Tibial artery (tissue), 4 donors: ENCODE data around the gene CUX1.
A peak's percentile ranks its signal among the peaks of the same experiment; 100 is the strongest.

Source experiments
- DNase-seq, 2 donors: peaks; one replicate each; pipeline ENCODE4 v3.0.0-alpha.2; 2019
- H3K27ac ChIP-seq, 2 donors: fragments of 200-600 bp; sonication (generic) in 1 of 2; 1 replicate in 1 of 2; 2 replicates in 1 of 2; pipeline ENCODE4 v1.5.1; 2018 to 2019; ENCODE audit warnings: mild to moderate bottlenecking in 1 of 2
- H3K27me3 ChIP-seq, 2 donors: fragments of 200-600 bp; sonication (generic) in 1 of 2; one replicate each; pipeline versions ENCODE4 v1.5.1 to v1.6.0; 2016 to 2019
- H3K36me3 ChIP-seq, 3 donors: fragments of 200-600 bp; sonication (generic) in 2 of 3; one replicate each; pipeline ENCODE4 v1.5.1; 2016 to 2019; ENCODE audit warnings: mild to moderate bottlenecking in 2 of 3
- H3K4me1 ChIP-seq, 4 donors: fragments of 200-600 bp; sonication (generic) in 2 of 4; 1 replicate in 3 of 4; 2 replicates in 1 of 4; pipeline ENCODE4 v1.5.1; 2016 to 2019
- H3K4me3 ChIP-seq, 2 donors: fragments of 200-600 bp; sonication (generic) in 1 of 2; 1 replicate in 1 of 2; 2 replicates in 1 of 2; pipeline ENCODE4 v1.5.1; 2018 to 2019; ENCODE audit warnings: mild to moderate bottlenecking in 2 of 2
- H3K9me3 ChIP-seq, 3 donors: fragments of 200-600 bp; sonication (generic) in 1 of 3; one replicate each; pipeline ENCODE4 v1.5.1; 2016 to 2019
- intact Hi-C: fragments of 100-400 bp; cut with DNase I; formaldehyde crosslinking; loops from one replicate; pipeline ENCODE4 v1.15.0; 2023; ENCODE audit warnings: low total_unique reads
- TF ChIP-seq, protein P1 (sequence below), 2 experiments: fragments of 200-600 bp in 1 of 2; fragments of 450-650 bp in 1 of 2; IDR thresholded peaks; one replicate each; pipeline ENCODE4 v1.5.1; 2017 to 2019; ENCODE audit warnings: antibody characterized with exemption in 2 of 2, mild to moderate bottlenecking in 1 of 2, moderate library complexity in 1 of 2

CUX1 gene

DNA sequence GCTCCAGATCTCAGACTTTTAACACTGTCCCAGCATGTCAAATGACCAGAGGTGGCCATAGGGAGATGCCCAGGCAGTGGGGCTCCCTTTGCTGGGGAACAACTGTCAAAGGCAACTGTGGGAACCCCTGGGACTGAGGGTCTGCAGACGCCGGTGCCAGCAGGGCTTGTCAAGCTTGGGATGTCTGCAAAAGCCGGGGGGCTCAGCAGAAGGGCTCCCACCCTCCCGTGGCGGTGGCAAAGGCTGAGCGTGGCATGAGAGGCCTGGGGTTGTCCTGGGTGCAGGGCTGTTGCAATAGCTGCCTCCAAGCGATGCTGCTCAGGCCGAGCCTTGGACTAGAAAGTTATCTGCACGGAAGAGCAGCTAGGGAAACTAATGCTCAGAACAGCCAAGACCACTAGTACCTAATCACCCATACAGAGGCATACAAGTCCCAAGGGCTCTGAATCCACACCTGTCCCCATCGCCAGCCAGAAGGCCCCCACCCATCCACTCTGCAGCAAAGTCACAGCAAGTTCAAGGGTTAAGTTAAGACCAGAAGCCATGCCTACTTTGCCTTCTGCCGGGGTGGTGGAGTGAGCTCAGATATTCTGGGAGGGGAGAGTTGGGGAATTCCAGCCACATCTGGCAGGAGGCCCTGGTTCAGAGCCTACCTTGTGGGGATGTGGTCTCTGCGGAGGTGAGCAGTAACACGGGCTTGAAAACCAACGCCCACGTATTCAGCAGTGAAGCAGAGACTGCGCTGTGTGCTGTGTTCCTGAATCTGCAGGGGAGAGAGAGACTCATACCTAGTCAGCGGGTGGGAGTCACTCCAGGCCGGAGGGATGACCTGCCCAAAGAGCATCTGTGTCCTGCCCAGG lies 473.9 kb downstream of the CUX1 start:
- H3K9me3 ChIP-seq = no peaks in the 10 kb centered on the region
- no peak overlapping the region for H3K27ac ChIP-seq
- no peak overlapping the region for H3K4me3 ChIP-seq
- H3K4me1 ChIP-seq = peaks cover 0 to 19% (median 10%) of the 10 kb centered on the region in 4 donors
- no peaks in the 10 kb centered on the region for H3K36me3 ChIP-seq
- TF ChIP-seq, protein P1, sequence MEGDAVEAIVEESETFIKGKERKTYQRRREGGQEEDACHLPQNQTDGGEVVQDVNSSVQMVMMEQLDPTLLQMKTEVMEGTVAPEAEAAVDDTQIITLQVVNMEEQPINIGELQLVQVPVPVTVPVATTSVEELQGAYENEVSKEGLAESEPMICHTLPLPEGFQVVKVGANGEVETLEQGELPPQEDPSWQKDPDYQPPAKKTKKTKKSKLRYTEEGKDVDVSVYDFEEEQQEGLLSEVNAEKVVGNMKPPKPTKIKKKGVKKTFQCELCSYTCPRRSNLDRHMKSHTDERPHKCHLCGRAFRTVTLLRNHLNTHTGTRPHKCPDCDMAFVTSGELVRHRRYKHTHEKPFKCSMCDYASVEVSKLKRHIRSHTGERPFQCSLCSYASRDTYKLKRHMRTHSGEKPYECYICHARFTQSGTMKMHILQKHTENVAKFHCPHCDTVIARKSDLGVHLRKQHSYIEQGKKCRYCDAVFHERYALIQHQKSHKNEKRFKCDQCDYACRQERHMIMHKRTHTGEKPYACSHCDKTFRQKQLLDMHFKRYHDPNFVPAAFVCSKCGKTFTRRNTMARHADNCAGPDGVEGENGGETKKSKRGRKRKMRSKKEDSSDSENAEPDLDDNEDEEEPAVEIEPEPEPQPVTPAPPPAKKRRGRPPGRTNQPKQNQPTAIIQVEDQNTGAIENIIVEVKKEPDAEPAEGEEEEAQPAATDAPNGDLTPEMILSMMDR (IDR thresholded peaks at IDR 0.05) = no peak
- peak in 1 of 2 donors; percentile 42 for DNase-seq
- peaks cover 0 to 23% of the 10 kb centered on the region in 2 donors for H3K27me3 ChIP-seq
- intact Hi-C loops = no loop called here

GRCh38 chr7:102291916-102292267 lies 474.5 kb downstream of the CUX1 start:
- TF ChIP-seq, protein P1 (IDR thresholded peaks at IDR 0.05) = no peak
- Histone ChIP-seq H3K4me3 (no peak overlapping the region), H3K27me3 (peaks cover 0 to 23% of the 10 kb centered on the region in 2 donors), H3K36me3 (no peaks in the 10 kb centered on the region), H3K27ac (no peak overlapping the region), H3K9me3 (no peaks in the 10 kb centered on the region), H3K4me1 (peaks cover 0 to 18% (median 10%) of the 10 kb centered on the region in 4 donors)
- DNase-seq = no peak
- intact Hi-C loops = no loop called here

GRCh38 chr7:102292813-102293798 lies 475.7 kb downstream of the CUX1 start:
- no peaks in the 10 kb centered on the region for H3K36me3 ChIP-seq
- no peak for DNase-seq
- peaks cover 0 to 26% of the 10 kb centered on the region in 2 donors for H3K27me3 ChIP-seq
- intact Hi-C loops = no loop called here
- no peak overlapping the region for H3K4me3 ChIP-seq
- H3K4me1 ChIP-seq = peaks cover 0 to 6% (median 4%) of the 10 kb centered on the region in 4 donors
- no peaks in the 10 kb centered on the region for H3K9me3 ChIP-seq
- TF ChIP-seq, protein P1 (IDR thresholded peaks at IDR 0.05) = no peak
- no peak overlapping the region for H3K27ac ChIP-seq

GRCh38 chr7:102294589-102294988 lies 477.2 kb downstream of the CUX1 start:
- intact Hi-C loops = no loop called here
- no peaks in the 10 kb centered on the region for H3K4me1 ChIP-seq

More at GRCh38 chr7:102294589-102294988, 477.2 kb downstream of the CUX1 start:
- TF ChIP-seq, protein P1 (IDR thresholded peaks at IDR 0.05) = no peak
- Histone ChIP-seq H3K4me3 (no peak overlapping the region), H3K36me3 (no peaks in the 10 kb centered on the region), H3K9me3 (no peaks in the 10 kb centered on the region), H3K27me3 (peaks cover 0 to 29% of the 10 kb centered on the region in 2 donors), H3K27ac (no peak overlapping the region)
- no peak for DNase-seq
